Heart left ventricle (tissue), 13 donors: ENCODE results near the gene NOC2L.

Source experiments
- CTCF ChIP-seq, 12 donors: fragments of 200-600 bp; sonication (generic) in 4 of 12; IDR thresholded peaks; one replicate each; pipeline versions ENCODE4 v1.5.0 to v1.8.0; 2018 to 2022; ENCODE audit warnings: antibody characterized with exemption in 12 of 12, mild to moderate bottlenecking in 5 of 12
- POLR2A ChIP-seq, 2 donors: fragments of 450-650 bp; IDR thresholded peaks; one replicate each; pipeline ENCODE4 v1.6.1; 2017; ENCODE audit warnings: antibody characterized with exemption in 2 of 2, mild to moderate bottlenecking in 2 of 2, moderate library complexity in 2 of 2
- donor health status: ischemic (EF 13 %, LVEDD 7.1; RV severe dilation, severe dysfunction).
- donor health status: DM: no; HTN: yes; CAD: no.
- donor health status: DM: no; HTN: no; CAD: no.
- donor health status: ischemic (EF 25% LVEDD 6.9; RV normal size, moderate dysfunction).
- donor health status: ischemic (EF 25% LVEDD 5.7; RV mildly dilated, moderate dysfunction).
- donor health status: ischemic (EF 35%, LVEDD 5.7; RV mildly dilated, moderate dysfunction).
- donor health status: nonischemic (EF 11% LVEDD 7.7; RV severe dilation, severe dysfunction).
- donor health status: DM: yes; HTN: yes; CAD: no.
- donor health status: PGD.
- donor health status: ischemic (EF 29% LVEDD 5.4; RV normal size, mild dysfunction).
- donor health status: nonischemic (EF 23%, LVEDD 6.1; RV moderate dilation, normal function).

GRCh38 chr1:953524-954320 lies 5.3 kb downstream of the NOC2L start:
- TF ChIP-seq CTCF (IDR thresholded peaks at IDR 0.05): no peak
- TF ChIP-seq POLR2A (IDR thresholded peaks at IDR 0.05): no peak
